ENCODE data around the gene RBM7.

DNA sequence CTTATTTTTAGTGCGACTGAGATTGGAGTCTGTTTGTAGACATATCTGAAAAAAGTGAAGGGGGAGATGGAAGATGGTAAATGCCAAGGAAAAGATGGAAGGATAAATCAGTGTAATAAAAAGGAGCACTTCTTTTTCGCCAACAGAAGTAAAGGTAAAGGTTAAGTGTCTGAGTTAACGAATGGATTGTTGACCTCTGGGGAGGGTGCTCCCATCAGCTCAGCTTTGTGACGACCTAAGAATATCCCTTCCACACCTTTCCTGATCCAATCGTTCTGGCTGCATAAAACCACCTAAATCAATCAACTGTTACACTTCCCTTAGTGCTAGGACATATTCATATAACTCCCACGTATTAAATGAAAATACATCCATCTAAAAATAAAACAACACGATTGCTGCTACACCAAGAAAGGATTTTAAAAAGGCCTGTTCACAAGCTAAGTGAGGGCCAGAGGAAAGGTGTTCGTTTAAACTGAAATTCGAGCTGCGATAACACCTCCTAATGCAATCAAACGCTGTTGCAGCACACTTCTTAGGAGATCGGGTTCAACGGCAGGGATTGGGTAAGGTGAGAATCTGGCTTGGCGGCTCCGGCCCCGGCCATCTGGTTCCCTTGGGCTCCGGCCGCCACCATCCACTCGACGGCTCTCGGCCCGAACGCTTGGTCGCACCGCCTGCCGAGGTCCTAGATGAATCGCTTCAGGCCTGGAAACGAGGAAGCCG is 813 bp upstream of the RBM7 start:
- TF ChIP-seq, protein P1, sequence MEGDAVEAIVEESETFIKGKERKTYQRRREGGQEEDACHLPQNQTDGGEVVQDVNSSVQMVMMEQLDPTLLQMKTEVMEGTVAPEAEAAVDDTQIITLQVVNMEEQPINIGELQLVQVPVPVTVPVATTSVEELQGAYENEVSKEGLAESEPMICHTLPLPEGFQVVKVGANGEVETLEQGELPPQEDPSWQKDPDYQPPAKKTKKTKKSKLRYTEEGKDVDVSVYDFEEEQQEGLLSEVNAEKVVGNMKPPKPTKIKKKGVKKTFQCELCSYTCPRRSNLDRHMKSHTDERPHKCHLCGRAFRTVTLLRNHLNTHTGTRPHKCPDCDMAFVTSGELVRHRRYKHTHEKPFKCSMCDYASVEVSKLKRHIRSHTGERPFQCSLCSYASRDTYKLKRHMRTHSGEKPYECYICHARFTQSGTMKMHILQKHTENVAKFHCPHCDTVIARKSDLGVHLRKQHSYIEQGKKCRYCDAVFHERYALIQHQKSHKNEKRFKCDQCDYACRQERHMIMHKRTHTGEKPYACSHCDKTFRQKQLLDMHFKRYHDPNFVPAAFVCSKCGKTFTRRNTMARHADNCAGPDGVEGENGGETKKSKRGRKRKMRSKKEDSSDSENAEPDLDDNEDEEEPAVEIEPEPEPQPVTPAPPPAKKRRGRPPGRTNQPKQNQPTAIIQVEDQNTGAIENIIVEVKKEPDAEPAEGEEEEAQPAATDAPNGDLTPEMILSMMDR (IDR thresholded peaks at IDR 0.05; ENCODE audit: poor library complexity, severe bottlenecking): no peak
- TF ChIP-seq EP300 (conservative IDR thresholded peaks at IDR 0.05; ENCODE audit: poor library complexity, severe bottlenecking) (no peak), EZH2 (IDR thresholded peaks at IDR 0.05; ENCODE audit: borderline replicate concordance, insufficient read depth, low read length, poor library complexity, severe bottlenecking) (no peak)

All from neural cell (in vitro differentiated cells).